Fibroblast of villous mesenchyme (primary cell): ENCODE measurements around the gene SLC9B2. TPM values are rescaled to one million over a fixed set of nuclear protein-coding genes. Genes with fewer than 3 reads are reported as not detected.

Source experiments
- DNase-seq: peaks from one replicate; pipeline ENCODE4 v3.0.0-alpha.2; 2010; ENCODE audit warnings: low read depth
- H3K4me3 ChIP-seq: 2 replicates; pipeline ENCODE4 v1.5.1; 2011; ENCODE audit warnings: low read depth, mild to moderate bottlenecking, low read length
- total RNA-seq: library from RNA; depleted of rRNA; stranded (reverse); fragments of >200 nt; gene quantifications from 2 replicates; pipeline ENCODE4 v1.2.3, GENCODE V29; 2012
- TF ChIP-seq, protein P1 (sequence below): IDR thresholded peaks from 2 replicates; pipeline ENCODE4 v1.5.1; 2012; ENCODE audit warnings: low read depth, mild to moderate bottlenecking, low read length; ENCODE audit not compliant: insufficient read depth

The SLC9B2 gene
- total RNA-seq, 1 donor: 20.7 TPM

DNA sequence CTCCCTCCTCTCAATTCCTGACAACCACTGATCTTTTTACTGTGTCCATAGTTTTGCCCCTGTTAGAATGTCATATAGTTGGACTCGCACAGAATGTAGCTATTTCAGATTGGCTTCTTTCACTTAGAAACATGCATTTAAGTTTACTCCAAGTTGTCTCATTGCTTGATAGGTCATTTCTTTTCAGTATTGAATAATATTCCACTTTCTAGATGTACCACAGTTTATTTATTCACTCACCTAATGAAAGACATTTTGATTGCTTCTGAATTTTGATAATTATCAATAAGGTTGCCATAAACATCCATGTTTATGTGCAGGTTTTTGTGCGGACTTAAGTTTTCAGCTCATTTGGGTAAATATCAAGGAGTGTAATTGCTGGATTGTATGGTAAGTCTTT is 95.6 kb downstream of the SLC9B2 start:
- H3K4me3 ChIP-seq: no peak overlapping the region
- no peak for DNase-seq
- TF ChIP-seq, protein P1, sequence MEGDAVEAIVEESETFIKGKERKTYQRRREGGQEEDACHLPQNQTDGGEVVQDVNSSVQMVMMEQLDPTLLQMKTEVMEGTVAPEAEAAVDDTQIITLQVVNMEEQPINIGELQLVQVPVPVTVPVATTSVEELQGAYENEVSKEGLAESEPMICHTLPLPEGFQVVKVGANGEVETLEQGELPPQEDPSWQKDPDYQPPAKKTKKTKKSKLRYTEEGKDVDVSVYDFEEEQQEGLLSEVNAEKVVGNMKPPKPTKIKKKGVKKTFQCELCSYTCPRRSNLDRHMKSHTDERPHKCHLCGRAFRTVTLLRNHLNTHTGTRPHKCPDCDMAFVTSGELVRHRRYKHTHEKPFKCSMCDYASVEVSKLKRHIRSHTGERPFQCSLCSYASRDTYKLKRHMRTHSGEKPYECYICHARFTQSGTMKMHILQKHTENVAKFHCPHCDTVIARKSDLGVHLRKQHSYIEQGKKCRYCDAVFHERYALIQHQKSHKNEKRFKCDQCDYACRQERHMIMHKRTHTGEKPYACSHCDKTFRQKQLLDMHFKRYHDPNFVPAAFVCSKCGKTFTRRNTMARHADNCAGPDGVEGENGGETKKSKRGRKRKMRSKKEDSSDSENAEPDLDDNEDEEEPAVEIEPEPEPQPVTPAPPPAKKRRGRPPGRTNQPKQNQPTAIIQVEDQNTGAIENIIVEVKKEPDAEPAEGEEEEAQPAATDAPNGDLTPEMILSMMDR: no peak

Other genes starting within 250 kb of the SLC9B2 start
- gene UBE2D3, start 249.2 kb downstream of the SLC9B2 start, total RNA-seq: 399 and 495 TPM in 2 replicates
- gene CISD2, start 207.8 kb downstream of the SLC9B2 start, total RNA-seq: 24.2 and 36.3 TPM in 2 replicates
- 0.43 and 0.64 TPM in 2 replicates for gene SLC9B1, start 57.1 kb downstream of the SLC9B2 start, total RNA-seq
- 31.2 and 54.8 TPM in 2 replicates for gene BDH2, start 23.1 kb upstream of the SLC9B2 start, total RNA-seq
- 15.5 and 19.9 TPM in 2 replicates for gene CENPE, start 121.6 kb upstream of the SLC9B2 start, total RNA-seq